IPS-18c (cell line): Measurements from ENCODE around the gene GCK.
"Not testable (repeated sequence)": the region's sequence is repeated elsewhere in the genome, so short reads cannot be mapped to it uniquely, and the experiment has no call there.

ENCODE experiments used
- H3K4me3 ChIP-seq: 2 replicates; pipeline ENCODE4 v1.7.0; 2013; ENCODE audit warnings: low read depth, mild to moderate bottlenecking, low read length, moderate library complexity; ENCODE audit not compliant: insufficient read depth
- H3K9me3 ChIP-seq: one replicate; pipeline ENCODE4 v1.6.1; 2013; ENCODE audit warnings: mild to moderate bottlenecking, low read length, moderate library complexity; ENCODE audit not compliant: control insufficient read depth, insufficient read depth

GCK gene

GRCh38 chr7:44141221-44141850 is 47.9 kb downstream of the GCK start, which contains the start of gene MYL7:
Gene MYL7, minus strand, starts transcription at chr7:44141332. Its CDS starts 27 bp downstream, at chr7:44141305.
- Histone ChIP-seq H3K9me3 (peaks cover 5% of the 10 kb centered on the region), H3K4me3 (no peak within 1 kb of the TSS)

GRCh38 chr7:44140341-44140740 is 48.9 kb downstream of the GCK start:
- H3K9me3 ChIP-seq: peaks cover 5% of the 10 kb centered on the region
- no peak overlapping the region for H3K4me3 ChIP-seq

- H3K9me3 ChIP-seq: no peaks in the 10 kb centered on the region
- no peak overlapping the region for H3K4me3 ChIP-seq
Measured at GRCh38 chr7:44139311-44140010, 49.8 kb downstream of the GCK start.

- no peak overlapping the region for H3K4me3 ChIP-seq
- no peaks in the 10 kb centered on the region for H3K9me3 ChIP-seq
Measured at GRCh38 chr7:44138698-44139097, 50.5 kb downstream of the GCK start.

GRCh38 chr7:44136731-44137130 is 52.5 kb downstream of the GCK start:
- H3K4me3 ChIP-seq: no peak overlapping the region
- H3K9me3 ChIP-seq: no peaks in the 10 kb centered on the region

GRCh38 chr7:44134943-44135628 is 54.2 kb downstream of the GCK start:
- H3K9me3 ChIP-seq: no peaks in the 10 kb centered on the region
- H3K4me3 ChIP-seq: no peak overlapping the region

- H3K4me3 ChIP-seq: no peak overlapping the region
- no peaks in the 10 kb centered on the region for H3K9me3 ChIP-seq
Measured at GRCh38 chr7:44133295-44133694, 55.9 kb downstream of the GCK start.

GRCh38 chr7:44132039-44132438 is 57.2 kb downstream of the GCK start:
- H3K4me3 ChIP-seq: no peak overlapping the region
- H3K9me3 ChIP-seq: no peaks in the 10 kb centered on the region

- Histone ChIP-seq H3K4me3 (no peak overlapping the region), H3K9me3 (no peaks in the 10 kb centered on the region)
Measured at GRCh38 chr7:44131173-44132029, 57.8 kb downstream of the GCK start.

GRCh38 chr7:44128721-44129582 is 60.3 kb downstream of the GCK start:
- no peak overlapping the region for H3K4me3 ChIP-seq
- H3K9me3 ChIP-seq: no peaks in the 10 kb centered on the region

- no peaks in the 10 kb centered on the region for H3K9me3 ChIP-seq
- H3K4me3 ChIP-seq: no peak overlapping the region
Measured at GRCh38 chr7:44127161-44127560, 62.1 kb downstream of the GCK start.

- not testable (repeated sequence) for H3K4me3 ChIP-seq, H3K9me3 ChIP-seq
Measured at GRCh38 chr7:44126574-44126973, 62.7 kb downstream of the GCK start.

GRCh38 chr7:44124822-44125202 is 64.4 kb downstream of the GCK start:
- Histone ChIP-seq H3K9me3 (no peaks in the 10 kb centered on the region), H3K4me3 (no peak overlapping the region)

GRCh38 chr7:44123190-44124003 is 65.8 kb downstream of the GCK start, which contains the start of gene POLD2:
Gene POLD2, minus strand, starts transcription at chr7:44123548. Its CDS starts 1,495 bp downstream, at chr7:44122053.
- H3K9me3 ChIP-seq: no peaks in the 10 kb centered on the region

GRCh38 chr7:44122529-44122928 is 66.7 kb downstream of the GCK start:
- H3K9me3 ChIP-seq: no peaks in the 10 kb centered on the region
- H3K4me3 ChIP-seq: peak overlapping the region; percentile 96

More at GRCh38 chr7:44123190-44124003, 65.8 kb downstream of the GCK start, which contains the start of gene POLD2:
- H3K4me3 ChIP-seq: peak within 1 kb of the TSS; percentile 96
